Epithelial cell of esophagus (primary cell): ENCODE measurements around the gene SLC27A6.

Source experiments
- DNase-seq: peaks from one replicate; pipeline ENCODE4 v3.0.0; 2010; ENCODE audit warnings: low read depth
- H3K4me3 ChIP-seq: 2 replicates; pipeline ENCODE4 v1.5.1; 2011; ENCODE audit warnings: mild to moderate bottlenecking, low read length, control low read depth
- TF ChIP-seq, protein P1 (sequence below): IDR thresholded peaks from 2 replicates; pipeline ENCODE4 v1.5.1; 2011; ENCODE audit warnings: low read depth, mild to moderate bottlenecking, low read length, control low read depth, inconsistent platforms; ENCODE audit not compliant: insufficient read depth; ENCODE audit errors: missing control alignments

Gene SLC27A6

DNA sequence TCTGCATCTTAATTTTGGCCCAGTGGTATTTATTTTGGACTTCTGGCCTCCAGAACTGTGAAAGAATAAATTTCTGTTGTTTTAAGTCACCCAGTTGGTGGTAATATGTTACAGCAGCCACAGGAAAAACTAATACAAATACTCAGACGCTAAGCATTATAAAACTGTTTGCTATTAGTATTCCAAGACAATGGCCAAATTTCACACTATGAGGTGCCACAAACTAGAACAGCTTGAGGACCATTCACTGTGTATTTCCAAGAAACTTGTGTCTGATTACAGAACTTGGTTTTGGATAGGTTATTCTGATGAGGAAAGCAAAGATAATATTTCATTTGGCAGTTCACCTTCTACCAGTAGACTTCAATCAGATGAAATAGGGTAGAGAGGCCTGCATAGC is 113.0 kb downstream of the SLC27A6 start:
- no peak for DNase-seq
- TF ChIP-seq, protein P1, sequence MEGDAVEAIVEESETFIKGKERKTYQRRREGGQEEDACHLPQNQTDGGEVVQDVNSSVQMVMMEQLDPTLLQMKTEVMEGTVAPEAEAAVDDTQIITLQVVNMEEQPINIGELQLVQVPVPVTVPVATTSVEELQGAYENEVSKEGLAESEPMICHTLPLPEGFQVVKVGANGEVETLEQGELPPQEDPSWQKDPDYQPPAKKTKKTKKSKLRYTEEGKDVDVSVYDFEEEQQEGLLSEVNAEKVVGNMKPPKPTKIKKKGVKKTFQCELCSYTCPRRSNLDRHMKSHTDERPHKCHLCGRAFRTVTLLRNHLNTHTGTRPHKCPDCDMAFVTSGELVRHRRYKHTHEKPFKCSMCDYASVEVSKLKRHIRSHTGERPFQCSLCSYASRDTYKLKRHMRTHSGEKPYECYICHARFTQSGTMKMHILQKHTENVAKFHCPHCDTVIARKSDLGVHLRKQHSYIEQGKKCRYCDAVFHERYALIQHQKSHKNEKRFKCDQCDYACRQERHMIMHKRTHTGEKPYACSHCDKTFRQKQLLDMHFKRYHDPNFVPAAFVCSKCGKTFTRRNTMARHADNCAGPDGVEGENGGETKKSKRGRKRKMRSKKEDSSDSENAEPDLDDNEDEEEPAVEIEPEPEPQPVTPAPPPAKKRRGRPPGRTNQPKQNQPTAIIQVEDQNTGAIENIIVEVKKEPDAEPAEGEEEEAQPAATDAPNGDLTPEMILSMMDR, result no peak

DNA sequence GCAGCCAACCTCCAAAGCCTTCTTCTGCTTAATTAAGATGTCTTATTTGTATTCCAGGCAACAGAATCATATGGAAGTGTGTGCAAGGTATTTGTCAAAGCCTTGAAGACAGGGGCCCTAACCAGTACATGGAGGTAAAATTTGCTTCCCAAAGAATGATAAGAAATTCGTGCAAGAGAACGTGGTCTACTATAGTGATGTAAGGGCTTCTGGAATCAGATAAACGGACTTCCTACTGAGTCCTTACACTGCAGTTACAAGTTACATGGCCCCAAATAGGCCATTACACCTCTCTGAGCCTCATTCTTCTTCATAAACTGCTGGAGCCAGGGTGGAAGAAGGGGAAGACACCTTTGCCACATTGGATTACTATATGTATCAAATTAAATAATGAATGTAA is 113.4 kb downstream of the SLC27A6 start:
- DNase-seq, result no peak
- no peak overlapping the region for H3K4me3 ChIP-seq
- TF ChIP-seq, protein P1, result no peak

More for the DNA sequence above, 113.0 kb downstream of the SLC27A6 start:
- no peak overlapping the region for H3K4me3 ChIP-seq

DNA sequence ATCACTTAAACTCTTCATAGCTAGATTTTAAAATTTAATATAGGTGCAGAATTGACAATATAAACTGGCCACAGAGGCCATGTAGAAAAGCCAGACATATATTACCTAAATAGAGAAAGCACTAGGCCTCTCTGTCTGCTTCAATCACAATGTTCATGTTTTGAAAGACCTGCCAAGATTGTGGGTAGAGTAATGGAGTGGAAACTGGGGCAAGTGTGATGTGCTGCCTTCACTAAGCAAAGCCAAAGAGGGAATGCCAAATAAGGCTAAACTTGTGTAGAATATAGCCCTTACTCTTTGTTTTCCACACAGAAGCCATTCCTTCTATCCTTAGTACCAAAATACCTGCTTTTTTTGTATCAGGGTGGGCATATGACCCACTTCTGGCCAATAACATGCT is 114.2 kb downstream of the SLC27A6 start:
- no peak overlapping the region for H3K4me3 ChIP-seq
- DNase-seq, result no peak
- TF ChIP-seq, protein P1, result no peak

DNA sequence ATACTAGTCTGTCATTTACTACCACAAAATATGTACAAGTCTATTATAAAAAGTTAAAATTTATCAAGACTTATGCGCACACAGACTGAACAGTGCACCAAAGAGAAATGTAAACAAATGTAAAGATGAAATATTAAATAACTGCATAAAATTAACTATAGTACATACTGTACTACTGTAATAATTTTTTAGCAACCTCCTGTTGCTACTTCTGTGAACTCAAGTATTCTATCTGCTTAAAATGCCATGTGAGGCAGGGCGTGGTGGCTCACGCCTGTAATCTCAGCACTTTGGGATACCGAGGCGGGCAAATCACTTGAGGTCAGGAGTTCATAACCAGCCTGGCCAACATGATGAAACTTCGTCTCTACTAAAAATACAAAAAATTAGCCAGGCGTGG is 115.5 kb downstream of the SLC27A6 start:
- no peak for DNase-seq
- no peak overlapping the region for H3K4me3 ChIP-seq
- TF ChIP-seq, protein P1, result no peak

DNA sequence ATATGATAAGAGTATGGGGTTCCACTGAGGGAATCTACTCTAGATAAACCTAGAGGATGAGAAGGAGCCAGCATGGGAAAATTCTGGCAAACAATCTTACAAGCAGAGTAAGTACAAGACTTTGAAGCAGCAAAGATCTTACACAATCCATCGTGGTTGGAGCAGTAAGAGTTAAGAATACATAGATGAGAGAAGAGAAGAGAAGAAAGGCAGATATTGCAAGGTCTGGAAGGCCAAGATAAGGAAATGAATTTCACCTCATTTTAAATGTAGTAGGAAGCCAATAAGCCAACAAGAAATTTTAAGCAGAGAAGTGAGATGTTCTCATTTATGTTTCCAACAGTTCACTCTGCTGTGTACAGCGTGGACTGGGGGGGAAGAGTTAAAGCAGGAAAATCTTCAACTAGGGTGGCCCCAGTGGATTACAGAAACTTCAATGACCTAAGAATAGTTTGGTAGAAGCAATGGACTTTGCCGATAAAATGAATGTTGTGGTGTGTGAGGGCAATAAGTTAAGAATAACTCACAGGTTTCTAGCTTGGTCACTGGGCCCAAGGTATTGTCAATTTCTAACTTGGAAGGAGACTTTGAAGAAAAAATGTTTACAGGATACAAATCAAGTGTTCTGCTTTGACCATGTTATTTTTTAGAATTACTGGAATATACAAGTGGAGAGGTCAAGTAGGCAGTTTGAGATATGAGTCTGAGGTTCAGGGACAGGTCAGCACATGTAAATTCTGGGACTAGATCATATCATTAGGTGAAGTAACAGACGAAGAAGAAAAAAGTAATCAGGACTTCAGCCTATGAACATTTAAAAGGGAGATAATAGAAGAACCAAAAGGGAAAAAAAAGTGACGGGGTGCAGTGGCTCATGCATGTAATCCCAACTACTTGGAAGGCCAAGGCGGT is 117.2 kb downstream of the SLC27A6 start:
- no peak for DNase-seq
- TF ChIP-seq, protein P1, result no peak
- H3K4me3 ChIP-seq, result no peak overlapping the region
